NCI-H82 treated with DMSO at 0.1 percent for 48 hours (cell line): ENCODE data around the gene CCT7.

Experiments
- DNase-seq: peaks from one replicate; lab custom pipeline; 2025; ENCODE audit not compliant: unreplicated experiment; lab: John Stamatoyannopoulos, UW

CCT7 gene

DNA sequence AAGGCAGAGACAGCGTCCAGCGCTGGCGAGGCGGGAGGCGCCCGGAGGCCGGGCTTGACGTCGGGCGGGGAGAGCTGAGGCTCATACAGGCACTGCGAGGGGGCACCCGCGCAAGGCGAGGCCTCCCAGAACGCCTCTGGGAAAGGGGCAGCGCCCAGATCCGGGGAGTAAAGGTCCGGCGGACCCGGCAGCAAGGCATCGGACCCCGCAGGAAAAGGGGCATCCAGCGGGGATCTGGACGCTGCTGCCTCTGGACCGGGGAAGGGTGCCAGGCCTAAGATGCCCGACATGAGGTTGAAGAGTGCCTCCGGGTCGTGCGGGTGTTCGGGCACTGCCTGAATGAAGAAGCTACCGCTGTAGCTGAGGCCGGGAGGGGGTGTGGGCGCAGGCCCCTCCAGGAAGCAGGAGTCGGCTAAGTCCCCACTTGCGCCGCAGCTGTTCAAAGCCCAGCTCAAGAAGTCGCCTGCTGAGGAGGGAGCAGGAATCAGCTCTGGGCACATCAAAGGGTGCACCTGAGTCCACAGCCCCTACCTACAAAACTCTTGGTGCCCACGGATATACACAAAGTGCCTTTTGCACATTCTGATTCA lies 58.3 kb downstream of the CCT7 start:
- DNase-seq: no peak

DNA sequence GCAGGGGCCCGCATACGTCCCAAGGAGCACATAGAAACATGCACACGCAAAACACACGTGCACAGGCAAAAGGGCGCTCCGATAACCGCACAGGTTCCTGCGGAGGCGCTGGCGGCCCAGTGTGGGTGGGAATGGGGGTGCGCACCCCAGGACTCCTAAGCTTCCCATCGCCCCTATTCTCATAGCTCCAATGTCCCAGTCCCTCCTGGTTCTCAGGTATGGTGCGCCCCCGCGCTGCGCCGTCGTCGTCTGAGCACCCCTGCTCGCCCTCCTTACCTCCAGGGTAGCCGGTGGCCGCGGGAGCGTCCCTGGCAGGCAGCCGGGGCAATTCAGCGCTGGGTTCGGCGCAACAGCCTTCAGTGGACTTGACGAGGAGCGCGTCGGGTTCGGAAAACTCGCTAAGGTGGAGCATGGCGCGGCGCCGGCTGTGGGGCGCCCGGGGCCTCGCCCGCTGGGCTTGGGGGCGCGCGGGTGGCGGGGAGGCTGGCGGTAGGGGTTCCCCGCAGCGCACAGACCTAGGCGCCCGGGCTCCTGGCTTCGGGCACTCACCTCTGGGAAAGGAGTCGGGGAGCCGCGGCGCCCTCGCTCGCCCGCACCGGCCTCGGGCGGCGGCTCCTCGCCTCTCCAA lies 58.9 kb downstream of the CCT7 start:
- DNase-seq: no peak

DNA sequence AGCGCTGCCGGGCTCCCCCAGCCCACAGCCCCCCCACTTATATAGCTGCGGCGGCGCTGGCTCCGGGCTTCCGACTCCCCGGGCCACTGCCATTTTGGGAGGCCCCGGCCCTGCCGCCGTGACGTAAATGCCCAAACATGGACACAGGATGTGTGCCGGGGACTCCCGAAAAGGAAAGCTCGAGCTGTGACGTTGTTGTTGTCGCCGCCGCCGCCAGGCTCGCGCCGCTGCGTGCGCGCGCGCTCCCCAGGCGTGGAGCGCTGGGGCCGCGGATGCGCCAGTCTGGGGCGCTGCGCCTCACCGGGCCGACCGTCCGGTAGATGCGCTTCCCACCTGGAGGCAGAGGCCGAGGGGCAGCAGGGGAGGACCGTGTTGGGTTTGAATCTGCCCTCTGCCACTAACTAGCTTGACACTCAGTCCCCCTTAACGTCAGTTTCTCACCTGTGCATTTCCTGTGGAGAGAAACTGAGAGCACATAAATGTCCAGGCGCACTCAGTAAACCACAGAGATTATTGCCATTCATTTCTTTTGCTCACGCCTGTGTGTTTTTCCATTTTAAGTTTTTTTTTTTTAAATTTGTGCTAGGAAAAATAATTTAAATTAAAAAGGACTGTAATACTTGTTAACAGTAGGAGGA lies 59.5 kb downstream of the CCT7 start, which contains the start of gene EGR4:
Gene EGR4 (minus strand): TSS at position 15 of the 638 bp plus-strand sequence. CDS start 231 bp downstream, outside the sequence.
- DNase-seq: peak; percentile 7

DNA sequence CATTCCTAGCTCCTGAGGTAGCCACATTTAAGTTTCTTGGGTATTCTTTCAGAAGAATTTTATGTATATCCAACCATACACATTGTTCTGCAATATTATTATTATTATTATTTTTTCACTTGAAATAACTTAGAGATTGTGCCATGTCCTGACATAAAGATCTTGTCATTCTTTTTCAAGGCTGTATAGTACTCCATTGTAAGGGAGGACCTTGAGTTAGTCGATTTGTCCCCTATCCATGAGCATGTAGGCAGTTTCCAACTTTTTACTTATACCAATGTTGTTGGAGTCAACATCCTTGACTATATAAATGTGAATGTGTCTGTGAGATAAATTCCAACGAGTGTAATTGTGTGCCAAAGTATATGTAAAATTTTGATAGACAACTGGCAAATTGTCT lies 60.1 kb downstream of the CCT7 start:
- DNase-seq: no peak

DNA sequence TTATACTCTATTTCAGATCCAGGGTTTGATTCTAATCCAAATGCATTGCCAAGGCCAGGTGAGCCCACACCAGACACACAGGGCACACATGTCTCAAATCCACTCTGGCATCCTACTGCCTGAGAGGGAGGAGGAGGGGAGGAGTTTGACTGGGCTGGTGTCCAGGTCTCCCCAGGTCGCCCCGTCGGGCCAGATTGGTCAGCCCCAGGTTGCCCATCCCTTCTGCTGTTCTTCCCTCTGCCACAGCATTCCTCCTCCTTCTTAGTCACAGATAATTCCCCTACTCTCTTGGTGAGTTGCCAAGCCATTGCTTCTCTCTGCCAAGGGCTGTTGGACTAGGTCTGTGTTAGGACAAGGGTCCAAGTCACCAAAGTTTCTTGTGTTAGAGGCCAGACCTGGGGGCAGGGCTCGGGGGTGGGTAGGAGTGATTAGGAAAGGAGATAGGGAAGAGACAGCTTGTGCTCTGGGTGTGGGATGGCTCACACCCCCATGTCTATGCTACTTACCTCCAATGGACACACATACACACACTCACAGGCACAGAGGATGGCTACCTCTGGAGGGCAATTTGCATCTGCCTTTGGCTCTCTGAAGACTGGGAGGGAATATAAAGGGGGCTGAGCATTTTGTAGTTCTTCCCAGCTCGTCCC lies 61.8 kb downstream of the CCT7 start:
- no peak for DNase-seq

DNA sequence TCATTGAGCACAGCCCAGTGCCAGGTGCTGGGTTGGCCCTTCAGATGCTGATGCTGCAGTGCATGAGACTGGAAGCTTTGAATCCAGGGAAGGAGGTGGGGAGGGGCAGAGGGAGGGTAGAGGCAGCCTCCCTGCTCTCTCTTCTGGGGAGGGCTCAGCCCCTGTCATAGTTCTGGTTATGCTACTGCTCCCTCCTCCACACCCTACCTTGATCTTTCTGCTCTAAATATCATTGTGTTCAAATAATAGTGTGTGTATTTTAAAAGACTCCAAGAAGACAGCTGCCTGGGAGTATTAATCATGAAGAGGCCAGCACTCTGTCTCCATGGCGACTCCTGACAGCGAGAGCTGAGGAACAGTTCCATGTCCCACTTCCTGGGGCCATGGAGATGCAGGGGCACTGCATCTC lies 63.0 kb downstream of the CCT7 start:
- DNase-seq: no peak

DNA sequence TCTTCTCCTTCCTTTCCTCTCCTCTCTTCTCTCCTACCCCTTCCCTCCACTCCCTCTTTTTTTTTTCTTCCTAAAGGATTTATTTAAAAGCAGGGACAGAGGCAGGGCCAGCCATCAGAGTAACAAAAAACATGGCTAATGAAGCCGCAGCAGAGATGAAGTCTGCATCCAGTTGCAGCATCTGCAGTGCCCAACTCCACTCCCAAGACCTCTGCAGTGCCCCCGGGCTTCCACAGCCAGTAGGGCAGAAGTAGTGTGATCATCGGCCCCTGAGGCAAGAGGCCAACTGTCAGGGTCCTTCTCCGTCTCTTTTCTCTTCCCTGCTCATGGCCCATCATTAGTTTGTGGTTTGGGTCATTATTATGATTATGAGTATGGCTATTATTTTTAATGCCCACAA lies 63.5 kb downstream of the CCT7 start:
- DNase-seq: no peak

DNA sequence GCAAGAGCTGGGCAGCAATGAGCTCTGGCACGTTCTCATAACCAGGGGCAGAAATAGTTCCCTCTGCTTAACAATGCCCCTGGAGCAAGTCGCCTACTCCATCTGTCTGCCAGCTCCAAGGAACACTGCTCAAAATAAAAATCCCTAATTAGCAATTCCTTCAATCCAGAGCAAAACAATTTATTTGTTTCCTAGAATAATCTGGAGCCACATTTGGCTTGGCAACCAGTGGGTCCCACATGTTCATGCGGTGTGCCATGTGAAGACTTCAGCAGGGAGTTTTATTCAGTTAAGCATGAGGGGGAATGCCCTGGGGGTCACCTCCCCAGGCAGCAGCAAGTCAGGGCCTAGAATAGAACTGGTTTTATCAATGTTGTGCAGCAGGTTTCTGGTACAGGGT lies 66.8 kb downstream of the CCT7 start:
- no peak for DNase-seq

DNA sequence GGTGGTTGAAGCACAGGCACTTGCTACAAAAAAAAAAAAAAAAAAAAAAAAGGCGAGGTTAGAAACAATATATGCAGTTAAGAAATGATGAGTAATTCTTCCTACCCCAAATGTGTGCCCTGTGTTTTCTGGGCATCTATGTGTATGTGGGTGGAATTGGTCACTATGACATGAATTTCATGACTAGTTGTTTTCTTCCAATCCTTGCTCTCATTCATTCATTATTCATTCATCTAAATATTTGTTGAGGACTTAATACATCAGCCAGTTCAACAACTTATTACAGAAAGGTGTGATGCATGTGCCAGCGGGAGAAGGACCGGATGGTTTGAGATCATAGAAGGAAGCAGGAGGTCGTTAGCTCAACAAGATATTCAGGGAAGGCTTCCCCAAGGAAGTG lies 67.5 kb downstream of the CCT7 start:
- no peak for DNase-seq
